GM23248 (cell line): ENCODE data around the gene COMMD7.

ENCODE experiments used
- EZH2 ChIP-seq: fragments of 200-600 bp; sonication (generic); IDR thresholded peaks from 2 replicates; pipeline ENCODE4 v1.6.1; 2018; ENCODE audit warnings: antibody characterized with exemption, mild to moderate bottlenecking; ENCODE audit not compliant: insufficient read depth, poor library complexity, severe bottlenecking
- EZH2phosphoT487 ChIP-seq: fragments of 200-600 bp; sonication (generic); IDR thresholded peaks from 2 replicates; pipeline ENCODE4 v1.6.1; 2018; ENCODE audit warnings: antibody characterized with exemption, moderate library complexity, mild to moderate bottlenecking, low read depth; ENCODE audit not compliant: insufficient read depth

GRCh38 chr20:32670773-32671455 lies 72.4 kb downstream of the COMMD7 start:
- TF ChIP-seq EZH2 (no peak), EZH2phosphoT487 (no peak)
